ENCODE measurements around the gene MBOAT1. TPM values are rescaled to one million over a fixed set of nuclear protein-coding genes. Genes with fewer than 3 reads are reported as not detected.
"Not testable (repeated sequence)": the region's sequence is repeated elsewhere in the genome, so short reads cannot be mapped to it uniquely, and the experiment has no call there.

MBOAT1 gene
- total RNA-seq, 2 donors from 2014 or later, result 4.6 to 10.1 TPM

GRCh38 chr6:20141931-20142330 is 70.3 kb downstream of the MBOAT1 start:
- Histone ChIP-seq H3K27me3 (no peaks in the 10 kb centered on the region), H3K4me1 (no peaks in the 10 kb centered on the region), H3K4me3 (no peak overlapping the region), H3K36me3 (replicated peaks in 1 of 2; ENCODE audit: insufficient read depth in 1 of 2, low read depth in 2 of 2) (peaks cover 0 to 2% of the 10 kb centered on the region in 2 donors), H3K9me3 (no peaks in the 10 kb centered on the region), H3K27ac (no peak overlapping the region)
- ATAC-seq, result no peak
- DNase-seq, result no peak
- intact Hi-C loops (cut with DNase I), result no loop called here
- 76 to 91% methylated on average over 2 of the region's 2 CpGs for WGBS, 2 donors
- no peak for TF ChIP-seq POLR2A (IDR thresholded peaks at IDR 0.05)
- TF ChIP-seq CTCF (IDR thresholded peaks at IDR 0.05), result no peak

GRCh38 chr6:20139127-20139963 is 72.9 kb downstream of the MBOAT1 start:
- intact Hi-C loops (cut with DNase I); H3K27ac ChIP-seq; H3K4me3 ChIP-seq; H3K4me1 ChIP-seq; DNase-seq; ATAC-seq; H3K9me3 ChIP-seq; H3K36me3 ChIP-seq (replicated peaks in 1 of 2; ENCODE audit: insufficient read depth in 1 of 2, low read depth in 2 of 2); H3K27me3 ChIP-seq: not testable (repeated sequence)
- 89 to 96% methylated on average over 11 of the region's 11 CpGs for WGBS, 2 donors

- 85 to 88% methylated on average over 4 of the region's 4 CpGs for WGBS, 2 donors
- no peak for ATAC-seq
- Histone ChIP-seq H3K4me3 (no peak overlapping the region), H3K4me1 (no peaks in the 10 kb centered on the region), H3K27me3 (no peaks in the 10 kb centered on the region), H3K27ac (no peak overlapping the region), H3K36me3 (replicated peaks in 1 of 2; ENCODE audit: insufficient read depth in 1 of 2, low read depth in 2 of 2) (peaks cover 0 to 2% of the 10 kb centered on the region in 2 donors), H3K9me3 (no peaks in the 10 kb centered on the region)
- DNase-seq, result no peak
- TF ChIP-seq POLR2A (IDR thresholded peaks at IDR 0.05) (no peak), CTCF (IDR thresholded peaks at IDR 0.05) (no peak)
- intact Hi-C loops (cut with DNase I), result no loop called here
Measured at GRCh38 chr6:20137837-20138236, 74.4 kb downstream of the MBOAT1 start.

GRCh38 chr6:20137240-20137639 is 75.0 kb downstream of the MBOAT1 start:
- no peaks in the 10 kb centered on the region for H3K9me3 ChIP-seq
- 71 to 79% methylated on average over 3 of the region's 3 CpGs for WGBS, 2 donors
- ATAC-seq (no peak), DNase-seq (no peak)
- TF ChIP-seq POLR2A (IDR thresholded peaks at IDR 0.05), result no peak
- no peak for TF ChIP-seq CTCF (IDR thresholded peaks at IDR 0.05)
- no peak overlapping the region for H3K27ac ChIP-seq
- H3K36me3 ChIP-seq (replicated peaks in 1 of 2; ENCODE audit: insufficient read depth in 1 of 2, low read depth in 2 of 2), result peaks cover 0 to 2% of the 10 kb centered on the region in 2 donors
- intact Hi-C loops (cut with DNase I), result no loop called here
- H3K4me1 ChIP-seq, result no peaks in the 10 kb centered on the region
- H3K27me3 ChIP-seq, result no peaks in the 10 kb centered on the region
- no peak overlapping the region for H3K4me3 ChIP-seq

- intact Hi-C loops (cut with DNase I), result no loop called here
- TF ChIP-seq CTCF (IDR thresholded peaks at IDR 0.05) (no peak), POLR2A (IDR thresholded peaks at IDR 0.05) (no peak)
- Histone ChIP-seq H3K4me3 (no peak overlapping the region), H3K36me3 (replicated peaks in 1 of 2; ENCODE audit: insufficient read depth in 1 of 2, low read depth in 2 of 2) (no peaks in the 10 kb centered on the region), H3K27ac (no peak overlapping the region), H3K4me1 (no peaks in the 10 kb centered on the region), H3K27me3 (no peaks in the 10 kb centered on the region), H3K9me3 (no peaks in the 10 kb centered on the region)
- DNase-seq, result no peak
- 81 to 88% methylated on average over 6 of the region's 6 CpGs for WGBS, 2 donors
- ATAC-seq, result no peak
Measured at GRCh38 chr6:20135677-20136268, 76.5 kb downstream of the MBOAT1 start.
